Lung (tissue), 12 donors: ENCODE measurements around the gene PPIB. TPM values are rescaled to one million over a fixed set of nuclear protein-coding genes. Genes with fewer than 3 reads are reported as not detected.

Source experiments
- ATAC-seq: fragments of 200-7000 bp; cut with Tn5 transposase; one replicate; pipeline ENCODE4 v1.9.1; 2020; ENCODE audit warnings: moderate number of reproducible peaks; ENCODE audit not compliant: insufficient read depth, low FRiP score
- DNase-seq, 3 donors: peaks; one replicate each; pipeline ENCODE4 v3.0.0-alpha.2; 2013 to 2017
- H3K27ac ChIP-seq, 2 donors: one replicate each; pipeline ENCODE4 v1.5.1; 2013; ENCODE audit warnings: mild to moderate bottlenecking in 2 of 2, moderate library complexity in 2 of 2, control low read depth in 1 of 2, inconsistent platforms in 1 of 2, low read depth in 1 of 2, low read length in 1 of 2
- H3K27me3 ChIP-seq, 3 donors: one replicate each; pipeline ENCODE4 v1.5.1; 2013; ENCODE audit warnings: low read length in 2 of 3; ENCODE audit not compliant: control insufficient read depth in 3 of 3, insufficient read depth in 3 of 3
- H3K36me3 ChIP-seq, 4 donors: one replicate each; pipeline ENCODE4 v1.5.1; 2013; ENCODE audit warnings: low read length in 4 of 4, mild to moderate bottlenecking in 1 of 4, moderate library complexity in 1 of 4; ENCODE audit not compliant: control insufficient read depth in 4 of 4, insufficient read depth in 4 of 4
- H3K4me1 ChIP-seq, 5 donors: one replicate each; pipeline ENCODE4 v1.5.1; 2013; ENCODE audit warnings: low read length in 5 of 5, mild to moderate bottlenecking in 2 of 5, moderate library complexity in 1 of 5; ENCODE audit not compliant: control insufficient read depth in 5 of 5, insufficient read depth in 5 of 5
- H3K4me3 ChIP-seq: one replicate; pipeline ENCODE4 v1.5.1; 2013; ENCODE audit warnings: mild to moderate bottlenecking, control low read depth, moderate library complexity
- H3K9ac ChIP-seq, 2 donors: one replicate each; pipeline ENCODE4 v1.5.1; 2013; ENCODE audit warnings: low read length in 2 of 2, control low read depth in 1 of 2; ENCODE audit not compliant: insufficient read depth in 1 of 2
- H3K9me3 ChIP-seq, 4 donors: one replicate each; pipeline ENCODE4 v1.5.1; 2013; ENCODE audit warnings: low read length in 3 of 4, mild to moderate bottlenecking in 1 of 4, moderate library complexity in 1 of 4; ENCODE audit not compliant: control insufficient read depth in 4 of 4, insufficient read depth in 3 of 4
- CTCF ChIP-seq: IDR thresholded peaks from 2 replicates; pipeline ENCODE4 v1.5.1; 2012; ENCODE audit warnings: mild to moderate bottlenecking; ENCODE audit errors: control extremely low read depth, extremely low read depth
- WGBS, 2 donors: extraction: QIAGEN DNeasy Blood & Tissue Kit; methylation state at CpG; one replicate each; pipeline ENCODE4 v1.1.7; 2013; 5-methylcytosine and 5-hydroxymethylcytosine counted together
- polyA plus RNA-seq, 2 donors: library from polyadenylated mRNA; stranded (reverse); fragments of 200-250 nt; gene quantifications; one replicate each; pipeline ENCODE4 v1.2.1, GENCODE V29; 2013
- total RNA-seq, 2 donors: library from RNA; depleted of rRNA in 1 of 2; stranded (reverse); fragments of >200 nt in 1 of 2; gene quantifications; one replicate each; pipeline ENCODE4 v1.2.1, GENCODE V29; 2014 to 2021
- donor health status: control.
- donor health status: control.
- donor health status: Bipolar disorder and iron deficiency.
- donor health status: healthy.
- donor health status: DM: yes; HTN: yes; CAD: no.

PPIB gene
- total and polyA plus RNA-seq, 4 donors: 213 to 1,077 (median 851) TPM

DNA sequence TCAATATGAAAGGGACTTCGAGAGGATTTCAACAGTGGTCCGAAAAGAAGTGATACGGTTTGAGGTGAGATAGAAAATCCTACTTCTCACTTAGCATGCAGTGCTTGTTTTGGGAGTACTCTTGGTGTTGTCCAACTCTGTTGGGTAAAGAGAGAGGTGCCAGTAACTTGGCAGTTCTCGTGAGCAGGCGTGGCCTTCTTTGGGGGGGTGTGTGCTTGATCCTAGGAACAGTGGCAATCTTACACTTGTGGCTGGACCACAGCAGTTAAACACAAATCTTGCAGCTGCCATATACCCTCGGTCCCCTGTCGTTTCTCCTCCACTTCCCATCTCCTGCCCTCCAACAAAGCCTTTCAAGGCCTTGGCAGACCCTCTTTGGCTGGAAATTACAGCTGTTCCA is 26.5 kb downstream of the PPIB start:
- Histone ChIP-seq H3K27ac (no peak overlapping the region), H3K36me3 (peaks cover 34 to 57% (median 50%) of the 10 kb centered on the region in 4 donors), H3K9me3 (no peaks in the 10 kb centered on the region), H3K4me1 (peaks cover 0 to 5% (median 5%) of the 10 kb centered on the region in 5 donors), H3K27me3 (no peaks in the 10 kb centered on the region), H3K9ac (no peak overlapping the region), H3K4me3 (no peak overlapping the region)
- no peak for TF ChIP-seq CTCF
- 88 to 93% methylated on average over 7 of the region's 7 CpGs for WGBS, 2 donors
- DNase-seq: no peak
- ATAC-seq: no peak

GRCh38 chr15:64134345-64134829 is 28.4 kb downstream of the PPIB start:
- Histone ChIP-seq H3K9me3 (no peaks in the 10 kb centered on the region), H3K4me1 (peaks cover 0 to 5% (median 5%) of the 10 kb centered on the region in 5 donors), H3K4me3 (no peak overlapping the region), H3K27ac (peak overlapping the region in 1 of 2 donors; percentile 28), H3K27me3 (no peaks in the 10 kb centered on the region), H3K36me3 (peaks cover 53 to 70% (median 63%) of the 10 kb centered on the region in 4 donors), H3K9ac (no peak overlapping the region)
- WGBS, 2 donors: 48 to 63% methylated on average over 9 of the region's 9 CpGs
- peak; percentile 58 to 74 (median 61) for DNase-seq
- ATAC-seq: peak; percentile 29
- no peak for TF ChIP-seq CTCF

DNA sequence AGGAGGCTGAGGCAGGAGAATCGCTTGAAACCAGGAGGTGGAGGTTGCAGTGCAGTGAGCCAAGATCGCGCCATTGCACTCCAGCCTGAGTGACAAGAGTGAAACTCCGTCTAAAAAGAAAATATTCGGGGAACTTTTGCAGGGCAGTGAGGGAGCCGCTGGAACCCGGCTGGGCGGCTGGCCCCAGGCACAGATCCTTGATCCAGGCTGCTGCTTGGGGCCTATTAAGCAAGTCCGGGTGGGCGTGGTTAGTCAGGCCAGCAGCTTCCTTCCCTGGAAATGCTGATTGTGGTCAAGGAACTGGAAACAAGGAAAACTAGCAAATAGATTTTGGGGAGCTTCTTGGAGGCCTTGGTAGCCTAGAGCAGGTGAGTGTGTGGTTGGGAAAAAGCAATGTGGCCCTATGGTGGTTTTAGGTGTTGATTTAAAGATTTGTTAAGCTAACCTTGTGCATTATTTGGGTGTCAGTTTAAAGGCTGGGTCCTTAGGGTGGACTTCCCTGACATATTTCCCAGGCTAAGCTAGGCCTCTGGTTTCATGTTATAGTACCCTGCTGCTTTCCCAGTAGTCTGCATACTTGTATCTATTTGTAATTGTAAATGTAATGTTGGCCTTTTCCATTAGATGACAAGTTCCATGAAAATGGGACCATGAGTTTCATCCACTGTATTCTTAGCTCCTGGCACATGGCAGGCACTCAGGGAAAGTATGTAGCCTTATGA is 29.0 kb downstream of the PPIB start:
- Histone ChIP-seq H3K36me3 (peaks cover 53 to 74% (median 63%) of the 10 kb centered on the region in 4 donors), H3K9ac (no peak overlapping the region), H3K27ac (peak overlapping the region in 1 of 2 donors; percentile 28), H3K27me3 (no peaks in the 10 kb centered on the region), H3K9me3 (no peaks in the 10 kb centered on the region), H3K4me3 (no peak overlapping the region), H3K4me1 (peaks cover 0 to 5% (median 5%) of the 10 kb centered on the region in 5 donors)
- DNase-seq (no peak), ATAC-seq (no peak)
- WGBS, 2 donors: 82 to 86% methylated on average over 10 of the region's 10 CpGs
- no peak for TF ChIP-seq CTCF
